GM19455 (cell line): ENCODE measurements around the gene PHF23.

Source experiments
- ATAC-seq: cut with Tn5 transposase; IDR thresholded peaks from one replicate; pipeline ENCODE4 v1.9.1; 2021; ENCODE audit not compliant: unreplicated experiment

Gene PHF23

GRCh38 chr17:7238420-7239090, 702 bp downstream of the PHF23 start:
- no peak for ATAC-seq

- no peak for ATAC-seq
Observed at GRCh38 chr17:7237761-7238419, 1.4 kb downstream of the PHF23 start.

- ATAC-seq, result no peak
Observed at GRCh38 chr17:7237266-7237760, 1.9 kb downstream of the PHF23 start.

GRCh38 chr17:7236808-7237207, 2.4 kb downstream of the PHF23 start:
- ATAC-seq, result no peak

GRCh38 chr17:7235693-7236665, 3.3 kb downstream of the PHF23 start:
- no peak for ATAC-seq

- ATAC-seq, result peak; percentile 52
Observed at GRCh38 chr17:7234083-7234951, 4.9 kb downstream of the PHF23 start, which contains the start of gene DVL2. Gene DVL2 (minus strand): TSS chr17:7234517. CDS start chr17:7234262, 255 bp downstream.

- ATAC-seq, result no peak
Observed at GRCh38 chr17:7233701-7234082, 5.6 kb downstream of the PHF23 start.

- ATAC-seq, result no peak
Observed at GRCh38 chr17:7232114-7232513, 7.1 kb downstream of the PHF23 start.

GRCh38 chr17:7229504-7229903, 9.8 kb downstream of the PHF23 start:
- ATAC-seq, result no peak

- no peak for ATAC-seq
Observed at GRCh38 chr17:7228920-7229319, 10.3 kb downstream of the PHF23 start.

- no peak for ATAC-seq
Observed at GRCh38 chr17:7226721-7227710, 12.2 kb downstream of the PHF23 start.

GRCh38 chr17:7225711-7226331, 13.4 kb downstream of the PHF23 start:
- no peak for ATAC-seq

GRCh38 chr17:7224661-7225111, 14.6 kb downstream of the PHF23 start:
- ATAC-seq, result no peak

- ATAC-seq, result no peak
Observed at GRCh38 chr17:7224110-7224509, 15.1 kb downstream of the PHF23 start.

GRCh38 chr17:7223375-7223774, 15.9 kb downstream of the PHF23 start:
- no peak for ATAC-seq

- ATAC-seq, result no peak
Observed at GRCh38 chr17:7222972-7223292, 16.3 kb downstream of the PHF23 start.

GRCh38 chr17:7222093-7222971, 16.9 kb downstream of the PHF23 start:
- ATAC-seq, result no peak
